Fibroblast of lung (primary cell): Measurements from ENCODE around the gene IRAK1. TPM values are rescaled to one million over a fixed set of nuclear protein-coding genes. Genes with fewer than 3 reads are reported as not detected.

Experiments
- DNase-seq, 2 donors: peaks; one replicate each; pipeline versions ENCODE4 v3.0.0 to v3.0.0-alpha.2; 2010; ENCODE audit warnings: low read depth in 2 of 2
- H2AFZ ChIP-seq: 2 replicates; pipeline ENCODE4 v1.5.1; 2012; ENCODE audit warnings: low read length, control low read depth, inconsistent platforms
- H3K27ac ChIP-seq: 2 replicates; pipeline ENCODE4 v1.5.1; 2011; ENCODE audit warnings: low read length, control low read depth; ENCODE audit not compliant: insufficient read depth
- H3K27me3 ChIP-seq: 2 replicates; pipeline ENCODE4 v1.5.1; 2011; ENCODE audit warnings: mild to moderate bottlenecking, low read length; ENCODE audit not compliant: control insufficient read depth, insufficient read depth
- H3K36me3 ChIP-seq: 2 replicates; pipeline ENCODE4 v1.5.1; 2011; ENCODE audit warnings: low read length; ENCODE audit not compliant: control insufficient read depth, insufficient read depth
- H3K4me1 ChIP-seq: 2 replicates; pipeline ENCODE4 v1.5.1; 2011; ENCODE audit warnings: low read length; ENCODE audit not compliant: control insufficient read depth, insufficient read depth; ENCODE audit errors: extremely low read depth
- H3K4me2 ChIP-seq: 2 replicates; pipeline ENCODE4 v1.5.1; 2011; ENCODE audit warnings: low read length, control low read depth; ENCODE audit not compliant: insufficient read depth; ENCODE audit errors: extremely low read depth
- H3K4me3 ChIP-seq, 4 experiments: fragments of 200-600 bp in 1 of 4; sonication (generic) in 1 of 4; replicated peaks in 1 of 4; 2 replicates each; pipeline ENCODE4 v1.5.1; 2011 to 2016; ENCODE audit warnings: low read length in 4 of 4, low read depth in 3 of 4, mild to moderate bottlenecking in 3 of 4, control low read depth in 2 of 4, inconsistent platforms in 1 of 4, mixed read lengths in 1 of 4; ENCODE audit not compliant: insufficient read depth in 1 of 4; ENCODE audit errors: control extremely low read depth in 1 of 4
- H3K79me2 ChIP-seq: 2 replicates; pipeline ENCODE4 v1.5.1; 2012; ENCODE audit warnings: mild to moderate bottlenecking, low read length, inconsistent platforms; ENCODE audit not compliant: control insufficient read depth, insufficient read depth
- H3K9ac ChIP-seq: 2 replicates; pipeline ENCODE4 v1.5.1; 2011; ENCODE audit warnings: mild to moderate bottlenecking, low read length, control low read depth; ENCODE audit not compliant: insufficient read depth
- H3K9me3 ChIP-seq: 2 replicates; pipeline ENCODE4 v1.5.1; 2012; ENCODE audit warnings: low read depth, low read length; ENCODE audit not compliant: control insufficient read depth, insufficient read depth
- H4K20me1 ChIP-seq: 2 replicates; pipeline ENCODE4 v1.5.1; 2011; ENCODE audit warnings: low read length; ENCODE audit not compliant: control insufficient read depth, insufficient read depth; ENCODE audit errors: extremely low read depth
- CTCF ChIP-seq, 2 donors: IDR thresholded peaks in 1 of 2; conservative IDR thresholded peaks in 1 of 2; 1 replicate in 1 of 2; 2 replicates in 1 of 2; pipeline ENCODE4 v1.5.1; 2011 to 2012; ENCODE audit warnings: low read length in 2 of 2, control low read depth in 1 of 2, inconsistent platforms in 1 of 2, low read depth in 1 of 2, mild to moderate bottlenecking in 1 of 2
- EZH2 ChIP-seq: IDR thresholded peaks from 2 replicates; pipeline ENCODE4 v1.5.1; 2012; ENCODE audit warnings: low read length, control low read depth, mild to moderate bottlenecking; ENCODE audit errors: missing control alignments
- polyA plus RNA-seq, 2 donors: library from polyadenylated mRNA; depleted of rRNA in 1 of 2; stranded (reverse) in 1 of 2; unstranded in 1 of 2; fragments of >200 nt; gene quantifications; 2 replicates each; pipeline ENCODE4 v1.2.1, GENCODE V29; 2011 to 2012; ENCODE audit warnings: missing spikeins in 1 of 2
- total RNA-seq: library from RNA; depleted of rRNA; stranded (reverse); fragments of >200 nt; gene quantifications from 2 replicates; pipeline ENCODE4 v1.2.1, GENCODE V29; 2014

Gene IRAK1
- total and polyA plus RNA-seq, 2 donors (not counting 1 experiment from before 2014, with no cell fraction given): 25.9 to 65.9 TPM

DNA sequence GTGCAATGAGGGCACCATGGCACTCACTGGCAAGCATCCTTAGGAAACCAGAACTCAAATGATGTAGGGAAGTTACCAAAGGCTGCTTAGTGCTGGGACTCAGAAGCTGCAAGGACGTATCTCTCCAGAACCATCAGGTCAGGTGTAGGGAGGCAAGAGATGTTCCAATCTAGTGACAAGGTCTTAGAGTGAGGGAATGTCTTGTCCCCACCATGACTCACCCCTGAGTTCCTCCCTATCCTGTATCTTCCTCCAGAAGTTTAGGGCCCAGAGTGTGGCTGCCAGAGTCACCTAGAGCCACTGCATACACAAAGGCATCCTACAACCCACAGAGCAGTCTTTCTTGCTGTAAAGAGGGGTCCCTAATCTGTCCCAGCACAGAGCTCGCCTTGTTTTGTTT is 14.1 kb upstream of the IRAK1 start:
- peaks cover 11% of the 10 kb centered on the region for H3K79me2 ChIP-seq
- DNase-seq: no peak

GRCh38 chrX:154032653-154033052 is 13.0 kb upstream of the IRAK1 start:
- Histone ChIP-seq H3K79me2 (peaks cover 4% of the 10 kb centered on the region), H3K9me3 (no peaks in the 10 kb centered on the region), H3K4me1 (no peaks in the 10 kb centered on the region), H4K20me1 (no peaks in the 10 kb centered on the region), H3K4me2 (no peak overlapping the region), H3K27me3 (no peaks in the 10 kb centered on the region), H3K36me3 (peaks cover 6% of the 10 kb centered on the region), H2AFZ (no peak overlapping the region), H3K9ac (no peak overlapping the region), H3K4me3 (no peak overlapping the region), H3K27ac (no peak overlapping the region)
- TF ChIP-seq CTCF (conservative IDR thresholded peaks at IDR 0.05 in 1 of 2, IDR thresholded peaks at IDR 0.05 in 1 of 2; ENCODE audit: low read depth in 1 of 2, low read length in 2 of 2) (no peak), EZH2 (no peak)
- DNase-seq: no peak

More for the DNA sequence above, 14.1 kb upstream of the IRAK1 start:
- Histone ChIP-seq H3K27ac (no peak overlapping the region), H3K9ac (no peak overlapping the region), H3K4me3 (no peak overlapping the region), H3K4me2 (no peak overlapping the region), H3K36me3 (peaks cover 4% of the 10 kb centered on the region), H4K20me1 (no peaks in the 10 kb centered on the region), H2AFZ (no peak overlapping the region), H3K9me3 (no peaks in the 10 kb centered on the region), H3K4me1 (no peaks in the 10 kb centered on the region), H3K27me3 (no peaks in the 10 kb centered on the region)
- TF ChIP-seq CTCF (conservative IDR thresholded peaks at IDR 0.05 in 1 of 2, IDR thresholded peaks at IDR 0.05 in 1 of 2; ENCODE audit: low read depth in 1 of 2, low read length in 2 of 2): no peak
- no peak for TF ChIP-seq EZH2

DNA sequence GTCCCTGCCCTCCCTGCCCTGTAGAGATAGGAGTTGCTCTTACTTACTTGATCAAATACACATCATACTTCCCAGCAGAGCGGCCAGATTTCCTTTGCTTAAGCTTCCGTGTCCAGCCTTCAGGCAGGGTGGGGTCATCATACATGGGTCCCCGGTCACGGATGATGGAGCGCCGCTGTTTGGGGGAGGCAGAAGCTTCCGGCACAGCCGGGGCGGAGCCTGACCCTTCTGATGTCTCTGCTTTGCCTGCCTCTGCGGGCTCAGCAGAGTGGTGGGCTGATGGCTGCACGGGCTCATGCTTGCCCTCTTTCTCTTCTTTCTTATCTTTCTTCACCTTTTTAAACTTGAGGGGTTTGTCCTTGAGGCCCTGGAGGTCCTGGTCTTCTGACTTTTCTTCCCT is 12.5 kb upstream of the IRAK1 start:
- TF ChIP-seq EZH2 (no peak), CTCF (conservative IDR thresholded peaks at IDR 0.05 in 1 of 2, IDR thresholded peaks at IDR 0.05 in 1 of 2; ENCODE audit: low read depth in 1 of 2, low read length in 2 of 2) (no peak)
- Histone ChIP-seq H3K4me2 (no peak overlapping the region), H2AFZ (no peak overlapping the region), H3K9me3 (no peaks in the 10 kb centered on the region), H4K20me1 (no peaks in the 10 kb centered on the region), H3K79me2 (peaks cover 3% of the 10 kb centered on the region), H3K27ac (no peak overlapping the region), H3K9ac (no peak overlapping the region), H3K4me1 (no peaks in the 10 kb centered on the region), H3K36me3 (peaks cover 6% of the 10 kb centered on the region), H3K27me3 (no peaks in the 10 kb centered on the region), H3K4me3 (no peak overlapping the region)
- no peak for DNase-seq
